GM21526 (cell line): Measurements from ENCODE around the gene NR0B1.

ENCODE experiments used
- ATAC-seq: cut with Tn5 transposase; IDR thresholded peaks from one replicate; pipeline ENCODE4 v1.9.1; 2021; ENCODE audit warnings: moderate library complexity; ENCODE audit not compliant: unreplicated experiment, low FRiP score

Gene NR0B1

DNA sequence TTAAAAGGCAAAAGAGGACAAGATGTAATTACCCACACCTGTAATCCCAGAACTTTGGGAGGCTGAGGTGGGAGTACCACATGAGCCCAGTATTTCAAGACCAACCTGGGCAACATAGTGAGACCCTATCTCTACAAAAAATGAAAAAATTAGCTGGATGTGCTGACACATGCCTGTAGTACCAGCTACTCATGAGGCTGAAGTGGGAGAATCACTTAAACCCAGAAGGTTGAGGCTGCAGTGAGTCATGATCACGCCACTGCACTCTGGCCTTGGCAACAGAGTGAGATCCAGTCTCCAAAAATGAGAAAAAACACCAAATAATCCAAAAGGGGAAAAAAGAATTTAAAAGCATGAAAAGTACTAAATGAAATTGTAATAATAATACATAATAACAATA, 30.8 kb downstream of the NR0B1 start:
- no peak for ATAC-seq

DNA sequence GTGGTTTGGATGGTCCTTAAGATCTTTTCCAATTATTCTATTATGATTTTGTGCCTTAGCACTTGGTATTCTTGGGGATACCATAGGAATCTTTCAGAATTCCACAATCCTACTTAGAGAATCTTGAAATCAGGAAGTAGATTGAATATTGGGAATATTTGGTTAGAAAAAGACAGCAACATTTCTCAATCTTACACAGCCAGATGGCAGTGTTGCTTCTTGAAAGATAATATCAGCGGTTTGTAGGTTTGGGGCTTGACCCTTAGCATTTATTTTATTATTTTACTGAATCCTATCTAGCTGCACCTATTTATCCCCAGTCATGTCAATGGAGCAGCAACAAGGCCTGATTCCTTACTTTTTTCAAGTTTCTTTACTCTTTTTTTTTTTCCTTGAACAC, 33.7 kb downstream of the NR0B1 start:
- ATAC-seq = no peak

DNA sequence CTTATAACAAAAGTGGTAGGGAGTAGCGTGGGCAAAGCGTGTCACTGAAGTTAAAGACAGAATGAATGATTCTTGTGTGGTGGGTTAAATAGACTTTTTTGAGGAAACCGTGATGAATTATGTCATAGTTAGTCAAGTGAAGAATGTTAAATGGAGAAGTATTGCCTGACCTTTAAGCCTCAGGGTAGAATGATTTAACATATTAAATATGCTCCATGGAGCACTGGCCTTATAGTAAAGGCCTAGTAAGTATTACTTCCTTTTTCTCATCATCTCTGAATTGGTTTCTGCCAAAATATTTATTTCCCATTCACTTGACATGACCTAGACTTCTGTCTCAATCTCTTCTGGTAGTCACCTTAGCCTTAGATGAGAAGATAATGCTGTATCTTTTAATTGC, 38.6 kb downstream of the NR0B1 start:
- no peak for ATAC-seq

DNA sequence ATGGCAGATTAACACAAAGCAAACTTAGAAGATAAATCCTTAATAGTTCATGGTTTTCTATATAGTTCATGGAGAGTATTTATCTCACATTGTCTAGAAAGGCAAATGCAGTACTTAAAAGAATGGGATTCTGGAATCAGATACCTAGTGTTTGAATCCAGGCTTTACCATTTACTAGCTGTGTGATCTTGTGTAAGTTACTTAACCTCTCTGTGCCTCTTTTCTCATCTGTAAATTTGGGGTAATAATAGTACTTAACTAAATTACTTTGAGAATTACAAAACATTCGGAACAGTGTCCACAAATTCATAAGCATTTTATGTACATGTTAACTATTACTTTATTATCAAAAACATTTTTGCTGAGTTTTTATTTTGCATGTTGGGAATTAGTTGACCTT, 46.4 kb downstream of the NR0B1 start:
- ATAC-seq = no peak

DNA sequence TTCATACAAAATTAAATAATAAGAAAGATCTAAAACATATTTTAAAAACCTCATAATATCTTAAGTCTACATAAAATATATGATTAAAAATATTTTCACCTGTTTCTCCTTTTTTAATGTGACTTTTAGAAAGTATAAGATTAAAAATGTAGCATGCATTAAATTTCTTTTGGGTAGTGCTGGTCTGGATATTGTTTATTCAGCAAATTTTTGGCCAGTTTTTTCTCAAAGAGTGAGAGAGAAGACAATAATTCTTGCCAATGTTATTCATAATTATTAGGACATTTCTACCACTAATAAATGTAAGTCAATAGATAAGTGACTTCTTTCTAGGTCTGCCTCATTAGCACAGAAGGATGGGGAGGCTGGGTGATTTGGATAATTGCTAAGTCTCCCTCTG, 48.2 kb downstream of the NR0B1 start:
- no peak for ATAC-seq

DNA sequence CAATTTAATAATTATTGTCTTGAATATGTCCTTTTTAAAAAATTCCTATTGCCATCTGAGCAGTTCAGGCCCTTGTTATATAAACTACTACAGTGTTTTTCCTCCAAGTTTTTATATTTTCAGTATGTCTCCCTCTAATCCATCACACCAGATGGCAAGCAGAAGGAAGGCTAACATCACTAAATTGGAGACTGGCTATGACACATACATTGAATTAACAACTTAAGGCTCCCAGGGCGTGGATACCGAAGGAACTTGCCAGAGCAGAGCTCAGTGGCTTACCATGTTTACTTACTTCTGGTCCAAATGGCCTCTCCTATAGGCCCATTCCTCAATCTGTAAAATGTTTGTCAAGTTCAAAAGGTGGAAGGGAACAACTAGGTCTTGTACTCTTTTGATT, 49.3 kb downstream of the NR0B1 start:
- ATAC-seq = no peak
